ENCODE results near the gene MCRIP2. TPM values are rescaled to one million over a fixed set of nuclear protein-coding genes. Genes with fewer than 3 reads are reported as not detected.

The MCRIP2 gene
- total and polyA plus RNA-seq, 4 donors = 10.4 to 28.9 (median 18.8) TPM

DNA sequence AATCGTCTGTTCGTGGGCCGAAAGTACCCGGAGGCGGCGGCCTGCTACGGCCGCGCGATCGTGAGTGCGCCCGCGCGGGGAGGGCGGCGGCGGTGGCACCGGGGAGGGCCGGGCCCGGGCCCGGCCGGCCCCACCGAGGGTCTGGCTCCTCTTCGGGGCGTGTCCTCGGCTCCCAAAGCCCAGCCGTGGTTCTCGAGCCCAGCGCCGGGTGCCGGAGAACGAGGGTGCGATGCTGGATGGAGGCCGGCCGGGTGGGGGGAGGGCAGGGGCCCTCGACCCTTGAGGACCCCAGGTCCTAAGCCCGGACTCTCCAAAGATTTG, 39.0 kb downstream of the MCRIP2 start:
- intact Hi-C loops (cut with DNase I) = no loop called here
- WGBS, 2 donors = 0 to 1% methylated on average over 33 to 38 of the region's 38 CpGs

DNA sequence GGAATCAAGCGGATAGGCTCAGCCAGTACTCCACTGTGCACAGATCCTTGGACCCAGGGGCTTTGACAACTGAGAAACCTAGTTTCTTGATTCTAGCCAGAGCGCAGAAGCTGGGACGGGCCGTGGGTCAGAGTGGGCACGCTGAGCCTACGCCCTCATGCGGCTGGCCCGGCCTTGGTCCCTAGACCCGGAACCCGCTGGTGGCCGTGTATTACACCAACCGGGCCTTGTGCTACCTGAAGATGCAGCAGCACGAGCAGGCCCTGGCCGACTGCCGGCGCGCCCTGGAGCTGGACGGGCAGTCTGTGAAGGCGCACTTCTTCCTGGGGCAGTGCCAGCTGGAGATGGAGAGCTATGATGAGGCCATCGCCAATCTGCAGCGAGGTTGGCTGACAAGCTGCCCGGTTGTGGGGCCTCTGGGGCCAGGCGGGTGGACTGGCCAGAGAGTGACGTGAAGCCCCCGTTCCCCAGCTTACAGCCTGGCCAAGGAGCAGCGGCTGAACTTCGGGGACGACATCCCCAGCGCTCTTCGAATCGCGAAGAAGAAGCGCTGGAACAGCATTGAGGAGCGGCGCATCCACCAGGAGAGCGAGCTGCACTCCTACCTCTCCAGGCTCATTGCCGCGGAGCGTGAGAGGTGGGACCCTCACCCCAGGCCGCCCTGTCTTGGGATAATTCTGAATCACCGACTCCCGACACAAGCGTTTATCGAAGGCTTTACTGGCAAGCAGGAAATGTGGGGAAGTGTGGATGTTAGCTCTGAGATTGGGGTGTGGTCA, 39.5 kb downstream of the MCRIP2 start:
- intact Hi-C loops (cut with DNase I) = no loop called here
- no peak for ATAC-seq (ENCODE audit: low FRiP score)
- Histone ChIP-seq H3K27ac (ENCODE audit: low read depth in 1 of 2, low read length in 2 of 2) (no peak overlapping the region), H3K27me3 (ENCODE audit: control insufficient read depth in 1 of 2, insufficient read depth in 2 of 2, low read length in 1 of 2) (no peaks in the 10 kb centered on the region), H3K36me3 (ENCODE audit: control insufficient read depth in 1 of 2, insufficient read depth in 2 of 2, low read length in 1 of 2) (peaks cover 0 to 5% of the 10 kb centered on the region in 2 donors), H3K9me3 (ENCODE audit: control insufficient read depth, low read length) (no peaks in the 10 kb centered on the region), H3K4me3 (ENCODE audit: low read length in 2 of 2) (peak overlapping the region; percentile 67 to 73), H3K4me1 (ENCODE audit: control insufficient read depth in 1 of 2, insufficient read depth in 2 of 2, low read length in 2 of 2) (no peaks in the 10 kb centered on the region)
- DNase-seq = no peak
- 42% methylated on average over 44 of the region's 44 CpGs for WGBS, 2 donors

More for the DNA sequence above, 39.0 kb downstream of the MCRIP2 start:
- no peak for DNase-seq
- Histone ChIP-seq H3K36me3 (ENCODE audit: control insufficient read depth in 1 of 2, insufficient read depth in 2 of 2, low read length in 1 of 2) (peaks cover 0 to 5% of the 10 kb centered on the region in 2 donors), H3K27me3 (ENCODE audit: control insufficient read depth in 1 of 2, insufficient read depth in 2 of 2, low read length in 1 of 2) (no peaks in the 10 kb centered on the region), H3K9me3 (ENCODE audit: control insufficient read depth, low read length) (no peaks in the 10 kb centered on the region), H3K27ac (ENCODE audit: low read depth in 1 of 2, low read length in 2 of 2) (peak overlapping the region in 1 of 2 donors; percentile 19), H3K4me3 (ENCODE audit: low read length in 2 of 2) (peak overlapping the region; percentile 67 to 73), H3K4me1 (ENCODE audit: control insufficient read depth in 1 of 2, insufficient read depth in 2 of 2, low read length in 2 of 2) (no peaks in the 10 kb centered on the region)
- no peak for ATAC-seq (ENCODE audit: low FRiP score)

DNA sequence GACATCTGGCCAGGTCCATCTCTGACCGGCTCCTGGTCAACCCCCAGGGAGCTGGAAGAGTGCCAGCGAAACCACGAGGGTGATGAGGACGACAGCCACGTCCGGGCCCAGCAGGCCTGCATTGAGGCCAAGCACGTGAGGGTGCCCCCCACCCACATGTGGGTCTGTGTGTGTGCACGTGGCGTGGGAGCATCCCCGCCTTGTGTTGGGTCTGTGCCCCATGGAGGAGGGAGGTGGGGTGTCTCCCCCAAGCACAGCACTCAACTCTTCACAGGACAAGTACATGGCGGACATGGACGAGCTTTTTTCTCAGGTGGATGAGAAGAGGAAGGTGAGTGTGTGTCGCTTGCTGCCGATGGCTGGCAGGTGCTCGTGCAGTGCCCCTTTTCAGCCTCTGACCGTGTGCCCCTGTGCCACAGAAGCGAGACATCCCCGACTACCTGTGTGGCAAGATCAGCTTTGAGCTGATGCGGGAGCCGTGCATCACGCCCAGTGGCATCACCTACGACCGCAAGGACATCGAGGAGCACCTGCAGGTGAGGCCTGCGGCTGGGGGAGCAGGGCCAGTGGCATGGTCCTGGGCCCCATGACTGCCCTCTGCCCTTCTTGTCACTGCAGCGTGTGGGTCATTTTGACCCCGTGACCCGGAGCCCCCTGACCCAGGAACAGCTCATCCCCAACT, 40.3 kb downstream of the MCRIP2 start:
- Histone ChIP-seq H3K9me3 (ENCODE audit: control insufficient read depth, low read length) (no peaks in the 10 kb centered on the region), H3K36me3 (ENCODE audit: control insufficient read depth in 1 of 2, insufficient read depth in 2 of 2, low read length in 1 of 2) (peaks cover 0 to 5% of the 10 kb centered on the region in 2 donors), H3K4me1 (ENCODE audit: control insufficient read depth in 1 of 2, insufficient read depth in 2 of 2, low read length in 2 of 2) (no peaks in the 10 kb centered on the region), H3K27me3 (ENCODE audit: control insufficient read depth in 1 of 2, insufficient read depth in 2 of 2, low read length in 1 of 2) (no peaks in the 10 kb centered on the region), H3K27ac (ENCODE audit: low read depth in 1 of 2, low read length in 2 of 2) (no peak overlapping the region), H3K4me3 (ENCODE audit: low read length in 2 of 2) (no peak overlapping the region)
- ATAC-seq (ENCODE audit: low FRiP score) (no peak), DNase-seq (no peak)
- WGBS, 2 donors = 76 to 78% methylated on average over 28 of the region's 28 CpGs
- intact Hi-C loops (cut with DNase I) = no loop called here

DNA sequence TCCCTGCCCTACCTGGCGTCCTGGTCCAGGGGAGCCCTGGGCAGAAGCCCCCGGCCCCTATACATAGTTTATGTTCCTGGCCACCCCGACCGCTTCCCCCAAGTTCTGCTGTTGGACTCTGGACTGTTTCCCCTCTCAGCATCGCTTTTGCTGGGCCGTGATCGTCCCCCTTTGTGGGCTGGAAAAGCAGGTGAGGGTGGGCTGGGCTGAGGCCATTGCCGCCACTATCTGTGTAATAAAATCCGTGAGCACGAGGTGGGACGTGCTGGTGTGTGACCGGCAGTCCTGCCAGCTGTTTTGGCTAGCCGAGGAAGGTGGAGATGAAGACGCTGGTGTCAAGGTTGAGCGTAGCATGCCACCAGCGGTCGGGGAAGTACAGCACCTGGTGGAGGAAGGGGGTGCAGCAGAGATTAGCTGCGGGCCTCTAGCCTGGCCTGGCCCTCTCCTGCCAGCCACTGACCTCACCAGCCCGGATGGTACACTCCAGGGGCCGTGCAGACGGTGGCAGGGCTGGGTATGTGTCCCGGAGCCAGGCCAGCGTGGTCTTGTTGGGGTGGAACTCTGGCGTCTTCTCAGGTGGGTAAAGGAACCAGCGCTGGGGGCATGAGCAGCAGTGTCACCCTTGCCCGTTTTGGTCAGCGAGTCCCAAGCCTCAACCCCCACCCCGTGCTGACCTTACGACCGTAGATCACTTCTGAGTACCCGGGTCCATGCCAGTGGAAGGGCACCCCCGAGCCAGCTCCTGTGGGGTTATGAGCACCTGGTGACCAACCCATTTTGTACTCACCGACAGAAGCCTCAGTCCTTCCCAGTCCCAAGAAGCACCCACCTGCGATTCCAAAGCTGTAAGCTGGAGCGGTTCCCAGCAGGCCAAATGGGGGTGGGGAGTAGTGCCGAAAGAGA, 41.1 kb downstream of the MCRIP2 start:
- no peaks in the 10 kb centered on the region for H3K4me1 ChIP-seq (ENCODE audit: control insufficient read depth in 1 of 2, insufficient read depth in 2 of 2, low read length in 2 of 2)
- H3K27ac ChIP-seq (ENCODE audit: low read depth in 1 of 2, low read length in 2 of 2) = no peak overlapping the region
- H3K4me3 ChIP-seq (ENCODE audit: low read length in 2 of 2) = no peak overlapping the region
- 82% methylated on average over 36 of the region's 36 CpGs for WGBS, 2 donors
- peaks cover 0 to 5% of the 10 kb centered on the region in 2 donors for H3K36me3 ChIP-seq (ENCODE audit: control insufficient read depth in 1 of 2, insufficient read depth in 2 of 2, low read length in 1 of 2)
- no peak for ATAC-seq (ENCODE audit: low FRiP score)
- intact Hi-C loops (cut with DNase I) = no loop called here
- H3K27me3 ChIP-seq (ENCODE audit: control insufficient read depth in 1 of 2, insufficient read depth in 2 of 2, low read length in 1 of 2) = no peaks in the 10 kb centered on the region
- DNase-seq = no peak
- no peaks in the 10 kb centered on the region for H3K9me3 ChIP-seq (ENCODE audit: control insufficient read depth, low read length)

DNA sequence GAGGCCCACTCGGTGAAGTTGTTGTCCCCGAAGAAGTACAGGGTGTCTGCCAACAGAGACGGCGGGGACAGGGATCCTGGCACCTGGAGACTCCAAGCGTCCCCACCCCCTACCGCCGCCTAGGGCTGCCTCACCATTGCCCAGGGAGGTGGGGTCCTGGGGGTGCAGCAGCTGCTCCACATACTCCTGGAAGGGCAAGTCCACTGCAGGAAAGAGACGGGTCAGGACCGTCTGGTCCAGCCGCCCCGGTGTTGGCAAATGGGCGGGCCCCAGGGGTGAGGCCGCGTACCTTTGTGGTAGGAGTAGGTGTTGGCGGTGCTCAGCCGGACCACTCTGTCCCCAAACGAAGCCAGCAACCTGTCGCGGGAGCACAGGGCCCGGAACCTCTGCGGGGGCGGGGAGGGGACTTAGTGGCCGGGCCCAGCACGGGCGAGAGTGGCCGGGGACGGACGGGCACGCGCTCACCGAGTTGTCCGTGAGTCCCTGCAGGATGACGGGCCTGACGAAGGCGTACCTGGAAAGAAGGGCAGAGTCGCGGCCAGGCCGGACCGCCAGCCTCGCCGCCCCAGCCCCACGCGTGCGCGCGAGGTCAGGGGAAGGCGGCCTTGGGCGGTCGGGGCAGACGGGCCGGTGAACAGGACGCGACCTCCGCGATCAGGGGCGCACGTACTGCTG, 41.9 kb downstream of the MCRIP2 start:
- Histone ChIP-seq H3K27me3 (ENCODE audit: control insufficient read depth in 1 of 2, insufficient read depth in 2 of 2, low read length in 1 of 2) (no peaks in the 10 kb centered on the region), H3K9me3 (ENCODE audit: control insufficient read depth, low read length) (no peaks in the 10 kb centered on the region), H3K36me3 (ENCODE audit: control insufficient read depth in 1 of 2, insufficient read depth in 2 of 2, low read length in 1 of 2) (peaks cover 0 to 5% of the 10 kb centered on the region in 2 donors), H3K4me1 (ENCODE audit: control insufficient read depth in 1 of 2, insufficient read depth in 2 of 2, low read length in 2 of 2) (no peaks in the 10 kb centered on the region), H3K4me3 (ENCODE audit: low read length in 2 of 2) (peak overlapping the region; percentile 37 to 53), H3K27ac (ENCODE audit: low read depth in 1 of 2, low read length in 2 of 2) (no peak overlapping the region)
- 16 to 20% methylated on average over 40 to 57 of the region's 57 CpGs for WGBS, 2 donors
- intact Hi-C loops (cut with DNase I) = no loop called here
- no peak for DNase-seq
- no peak for ATAC-seq (ENCODE audit: low FRiP score)

DNA sequence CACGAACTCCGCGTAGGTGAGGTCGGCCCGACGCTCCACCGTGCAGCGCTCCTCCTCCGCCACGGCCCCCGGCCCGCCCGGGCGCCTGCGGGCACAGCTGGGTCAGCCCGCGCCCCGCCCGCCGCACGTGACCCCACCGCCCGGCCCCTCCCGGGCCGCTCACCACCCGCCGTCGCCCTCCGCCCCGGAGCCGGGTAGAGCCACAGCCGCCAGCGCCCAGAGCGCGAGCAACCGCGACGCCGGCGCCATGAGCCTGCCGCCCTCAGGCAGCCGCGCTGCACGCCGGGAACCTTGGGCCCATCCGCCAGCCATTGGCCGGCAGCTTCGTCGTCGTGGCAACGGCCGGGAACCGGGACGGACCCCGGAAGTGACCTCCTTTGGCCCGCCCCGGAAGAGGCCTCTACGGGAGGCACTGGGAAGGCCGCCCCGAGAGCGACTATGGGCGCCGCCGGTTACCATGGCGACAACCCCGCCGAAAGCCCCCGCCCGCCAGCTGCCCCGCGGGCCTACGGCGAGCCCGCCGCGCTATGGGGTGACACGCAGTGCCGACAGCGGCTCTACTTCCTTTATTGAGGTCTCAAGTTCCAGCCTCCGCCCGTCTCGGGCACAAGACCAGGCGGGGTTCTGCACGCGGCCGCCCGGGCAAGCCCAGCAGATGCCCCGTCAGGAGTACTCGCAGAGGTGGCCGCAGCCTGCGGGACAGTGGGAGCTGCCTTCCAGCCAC, 42.6 kb downstream of the MCRIP2 start, which contains the start of gene JMJD8:
Gene JMJD8 (minus strand): TSS at position 264 of the 724 bp plus-strand sequence. CDS start 15 bp downstream, at position 249.
- H3K27me3 ChIP-seq (ENCODE audit: control insufficient read depth in 1 of 2, insufficient read depth in 2 of 2, low read length in 1 of 2) = no peaks in the 10 kb centered on the region
- no peaks in the 10 kb centered on the region for H3K4me1 ChIP-seq (ENCODE audit: control insufficient read depth in 1 of 2, insufficient read depth in 2 of 2, low read length in 2 of 2)
- DNase-seq = peak; percentile 99 to 100
- 3 to 4% methylated on average over 66 to 91 of the region's 91 CpGs for WGBS, 2 donors
- peak within 1 kb of the TSS in 1 of 2 donors; percentile 28 for H3K27ac ChIP-seq (ENCODE audit: low read depth in 1 of 2, low read length in 2 of 2)
- peak within 1 kb of the TSS; percentile 37 to 53 for H3K4me3 ChIP-seq (ENCODE audit: low read length in 2 of 2)
- H3K36me3 ChIP-seq (ENCODE audit: control insufficient read depth in 1 of 2, insufficient read depth in 2 of 2, low read length in 1 of 2) = peaks cover 0 to 5% of the 10 kb centered on the region in 2 donors
- intact Hi-C loops (cut with DNase I) = no loop called here
- no peaks in the 10 kb centered on the region for H3K9me3 ChIP-seq (ENCODE audit: control insufficient read depth, low read length)
- peak; percentile 85 for ATAC-seq (ENCODE audit: low FRiP score)

DNA sequence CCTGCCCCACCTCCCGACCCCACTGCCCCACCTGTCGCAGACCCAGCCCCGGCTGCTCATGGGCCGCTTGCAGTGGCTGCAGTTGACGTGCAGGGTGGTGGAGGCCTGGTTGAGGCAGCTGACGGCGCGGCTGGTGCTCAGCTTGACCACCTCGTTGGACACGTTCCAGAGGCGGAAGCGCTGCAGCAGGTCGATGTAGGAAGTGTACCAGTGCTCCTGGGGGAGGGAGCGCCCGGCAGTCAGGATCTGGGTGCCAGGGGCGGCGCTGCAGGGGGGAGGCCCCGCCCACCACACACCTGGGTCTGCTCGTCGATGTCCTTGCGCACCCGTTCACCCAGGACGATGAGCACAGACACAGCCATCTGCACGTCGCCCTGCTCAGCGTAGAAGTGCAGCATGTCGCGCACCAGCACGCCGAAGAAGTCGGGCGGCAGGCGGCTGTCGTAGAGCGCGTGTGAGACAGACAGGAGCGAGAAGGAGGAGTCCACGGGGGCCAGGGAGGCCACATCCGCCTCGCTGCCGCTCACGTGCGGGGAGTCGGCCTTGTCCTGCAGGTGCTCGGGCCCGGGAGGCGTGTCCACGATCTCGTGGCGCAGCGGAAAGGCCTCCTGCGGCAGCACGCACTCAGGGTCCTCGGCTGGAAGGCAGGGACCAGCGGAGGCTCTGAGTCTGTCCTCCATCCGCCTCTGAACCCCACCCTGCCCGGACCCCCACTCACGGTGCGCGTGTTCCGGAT, 43.5 kb downstream of the MCRIP2 start:
- Histone ChIP-seq H3K4me3 (ENCODE audit: low read length in 2 of 2) (no peak overlapping the region), H3K4me1 (ENCODE audit: control insufficient read depth in 1 of 2, insufficient read depth in 2 of 2, low read length in 2 of 2) (no peaks in the 10 kb centered on the region), H3K36me3 (ENCODE audit: control insufficient read depth in 1 of 2, insufficient read depth in 2 of 2, low read length in 1 of 2) (peaks cover 0 to 5% of the 10 kb centered on the region in 2 donors), H3K27me3 (ENCODE audit: control insufficient read depth in 1 of 2, insufficient read depth in 2 of 2, low read length in 1 of 2) (no peaks in the 10 kb centered on the region), H3K27ac (ENCODE audit: low read depth in 1 of 2, low read length in 2 of 2) (no peak overlapping the region), H3K9me3 (ENCODE audit: control insufficient read depth, low read length) (no peaks in the 10 kb centered on the region)
- intact Hi-C loops (cut with DNase I) = no loop called here
- WGBS, 2 donors = 94 to 95% methylated on average over 55 to 61 of the region's 61 CpGs
- no peak for ATAC-seq (ENCODE audit: low FRiP score)
- DNase-seq = peak in 1 of 2 donors; percentile 71

Data from aorta (tissue), 5 donors.